COR-L47 (cell line): ENCODE data around the gene CLTB.

Experiments
- DNase-seq: peaks from one replicate; lab custom pipeline; 2025; lab: John Stamatoyannopoulos, UW

The CLTB gene

DNA sequence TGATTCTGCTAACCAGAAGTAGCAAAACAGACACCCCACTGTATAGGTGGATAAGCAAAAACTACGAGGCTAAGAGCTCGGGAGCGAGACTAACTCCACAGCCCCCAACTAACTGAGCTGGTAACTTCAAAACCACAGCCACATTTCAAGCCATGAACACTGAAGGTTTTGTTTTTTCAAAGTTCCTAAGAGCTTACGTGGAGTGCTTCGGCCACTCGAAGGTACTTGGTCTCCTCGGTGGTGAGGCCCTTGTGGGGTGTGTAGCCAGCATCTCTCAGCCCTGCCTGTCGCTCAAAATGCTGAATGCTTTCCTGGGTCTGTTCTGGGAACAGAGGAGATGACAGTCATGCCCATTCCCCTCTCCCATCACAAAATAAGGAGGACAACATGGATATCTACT lies 65.9 kb downstream of the CLTB start:
- DNase-seq: no peak

DNA sequence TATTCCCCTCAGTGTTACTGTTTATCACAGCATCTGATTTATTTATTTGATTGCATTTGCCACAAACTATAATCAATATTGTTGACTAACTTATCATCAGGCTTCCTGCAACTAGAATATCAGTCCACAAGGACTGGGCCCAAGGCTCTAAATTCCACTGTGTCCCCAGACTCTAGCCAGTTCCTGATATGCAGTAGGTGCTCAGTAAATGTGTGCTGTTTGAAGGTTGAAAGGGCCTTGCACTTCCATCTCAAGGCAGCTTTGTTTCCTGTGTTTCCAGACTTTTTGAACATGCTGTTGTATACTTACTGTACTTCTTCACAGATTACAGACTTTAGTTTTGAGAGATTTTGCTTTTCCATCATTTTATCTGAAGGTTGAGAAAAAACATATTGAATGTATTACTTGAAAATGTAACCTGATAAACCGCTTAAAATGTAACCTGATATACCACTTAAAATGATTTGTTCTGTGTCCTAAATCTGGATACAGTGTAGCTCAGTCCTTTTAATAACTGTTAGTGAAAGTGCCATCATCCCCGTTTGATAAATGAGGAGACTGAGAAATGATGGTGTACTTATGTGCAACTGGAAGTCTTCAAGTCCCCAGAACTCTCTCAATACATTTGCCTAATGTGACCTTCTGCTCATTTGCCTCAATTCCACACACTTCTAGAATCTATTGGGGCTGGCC lies 73.4 kb downstream of the CLTB start:
- DNase-seq: no peak
